Fibroblast of lung (primary cell): ENCODE data around the gene ITIH1. TPM values are rescaled to one million over a fixed set of nuclear protein-coding genes. Genes with fewer than 3 reads are reported as not detected.

ENCODE experiments used
- DNase-seq, 2 donors: peaks; one replicate each; pipeline versions ENCODE4 v3.0.0 to v3.0.0-alpha.2; 2010; ENCODE audit warnings: low read depth in 2 of 2
- H2AFZ ChIP-seq: 2 replicates; pipeline ENCODE4 v1.5.1; 2012; ENCODE audit warnings: low read length, control low read depth, inconsistent platforms
- H3K27ac ChIP-seq: 2 replicates; pipeline ENCODE4 v1.5.1; 2011; ENCODE audit warnings: low read length, control low read depth; ENCODE audit not compliant: insufficient read depth
- H3K27me3 ChIP-seq: 2 replicates; pipeline ENCODE4 v1.5.1; 2011; ENCODE audit warnings: mild to moderate bottlenecking, low read length; ENCODE audit not compliant: control insufficient read depth, insufficient read depth
- H3K36me3 ChIP-seq: 2 replicates; pipeline ENCODE4 v1.5.1; 2011; ENCODE audit warnings: low read length; ENCODE audit not compliant: control insufficient read depth, insufficient read depth
- H3K4me1 ChIP-seq: 2 replicates; pipeline ENCODE4 v1.5.1; 2011; ENCODE audit warnings: low read length; ENCODE audit not compliant: control insufficient read depth, insufficient read depth; ENCODE audit errors: extremely low read depth
- H3K4me2 ChIP-seq: 2 replicates; pipeline ENCODE4 v1.5.1; 2011; ENCODE audit warnings: low read length, control low read depth; ENCODE audit not compliant: insufficient read depth; ENCODE audit errors: extremely low read depth
- H3K4me3 ChIP-seq, 4 experiments: fragments of 200-600 bp in 1 of 4; sonication (generic) in 1 of 4; replicated peaks in 1 of 4; 2 replicates each; pipeline ENCODE4 v1.5.1; 2011 to 2016; ENCODE audit warnings: low read length in 4 of 4, low read depth in 3 of 4, mild to moderate bottlenecking in 3 of 4, control low read depth in 2 of 4, inconsistent platforms in 1 of 4, mixed read lengths in 1 of 4; ENCODE audit not compliant: insufficient read depth in 1 of 4; ENCODE audit errors: control extremely low read depth in 1 of 4
- H3K79me2 ChIP-seq: 2 replicates; pipeline ENCODE4 v1.5.1; 2012; ENCODE audit warnings: mild to moderate bottlenecking, low read length, inconsistent platforms; ENCODE audit not compliant: control insufficient read depth, insufficient read depth
- H3K9ac ChIP-seq: 2 replicates; pipeline ENCODE4 v1.5.1; 2011; ENCODE audit warnings: mild to moderate bottlenecking, low read length, control low read depth; ENCODE audit not compliant: insufficient read depth
- H3K9me3 ChIP-seq: 2 replicates; pipeline ENCODE4 v1.5.1; 2012; ENCODE audit warnings: low read depth, low read length; ENCODE audit not compliant: control insufficient read depth, insufficient read depth
- H4K20me1 ChIP-seq: 2 replicates; pipeline ENCODE4 v1.5.1; 2011; ENCODE audit warnings: low read length; ENCODE audit not compliant: control insufficient read depth, insufficient read depth; ENCODE audit errors: extremely low read depth
- CTCF ChIP-seq, 2 donors: IDR thresholded peaks in 1 of 2; conservative IDR thresholded peaks in 1 of 2; 1 replicate in 1 of 2; 2 replicates in 1 of 2; pipeline ENCODE4 v1.5.1; 2011 to 2012; ENCODE audit warnings: low read length in 2 of 2, control low read depth in 1 of 2, inconsistent platforms in 1 of 2, low read depth in 1 of 2, mild to moderate bottlenecking in 1 of 2
- EZH2 ChIP-seq: IDR thresholded peaks from 2 replicates; pipeline ENCODE4 v1.5.1; 2012; ENCODE audit warnings: low read length, control low read depth, mild to moderate bottlenecking; ENCODE audit errors: missing control alignments
- polyA plus RNA-seq, 2 donors: library from polyadenylated mRNA; depleted of rRNA in 1 of 2; stranded (reverse) in 1 of 2; unstranded in 1 of 2; fragments of >200 nt; gene quantifications; 2 replicates each; pipeline ENCODE4 v1.2.1, GENCODE V29; 2011 to 2012; ENCODE audit warnings: missing spikeins in 1 of 2
- total RNA-seq: library from RNA; depleted of rRNA; stranded (reverse); fragments of >200 nt; gene quantifications from 2 replicates; pipeline ENCODE4 v1.2.1, GENCODE V29; 2014

Gene ITIH1
- total and polyA plus RNA-seq, 2 donors (not counting 1 experiment from before 2014, with no cell fraction given): not detected

GRCh38 chr3:52820736-52821135, 43.3 kb downstream of the ITIH1 start:
- H3K36me3 ChIP-seq: no peaks in the 10 kb centered on the region
- no peak overlapping the region for H2AFZ ChIP-seq
- H4K20me1 ChIP-seq: no peaks in the 10 kb centered on the region
- no peak for DNase-seq
- H3K4me2 ChIP-seq: no peak overlapping the region
- no peak overlapping the region for H3K9ac ChIP-seq
- no peak overlapping the region for H3K4me3 ChIP-seq
- H3K27ac ChIP-seq: no peak overlapping the region
- no peaks in the 10 kb centered on the region for H3K9me3 ChIP-seq
- H3K27me3 ChIP-seq: peaks cover 2% of the 10 kb centered on the region
- H3K79me2 ChIP-seq: no peaks in the 10 kb centered on the region
- peak; percentile 48 to 64 for TF ChIP-seq CTCF (conservative IDR thresholded peaks at IDR 0.05 in 1 of 2, IDR thresholded peaks at IDR 0.05 in 1 of 2; ENCODE audit: low read depth in 1 of 2, low read length in 2 of 2)
- TF ChIP-seq EZH2: no peak
- no peaks in the 10 kb centered on the region for H3K4me1 ChIP-seq

- Histone ChIP-seq H4K20me1 (no peaks in the 10 kb centered on the region), H3K4me1 (no peaks in the 10 kb centered on the region), H3K27me3 (no peaks in the 10 kb centered on the region), H3K27ac (no peak overlapping the region), H3K9me3 (no peaks in the 10 kb centered on the region), H3K4me3 (no peak overlapping the region), H2AFZ (no peak overlapping the region), H3K9ac (no peak overlapping the region), H3K79me2 (no peaks in the 10 kb centered on the region), H3K36me3 (no peaks in the 10 kb centered on the region), H3K4me2 (no peak overlapping the region)
- DNase-seq: no peak
- TF ChIP-seq EZH2 (no peak), CTCF (conservative IDR thresholded peaks at IDR 0.05 in 1 of 2, IDR thresholded peaks at IDR 0.05 in 1 of 2; ENCODE audit: low read depth in 1 of 2, low read length in 2 of 2) (no peak)
Observed at GRCh38 chr3:52822363-52822762, 45.0 kb downstream of the ITIH1 start.

GRCh38 chr3:52824037-52824436, 46.6 kb downstream of the ITIH1 start:
- H3K79me2 ChIP-seq: no peaks in the 10 kb centered on the region
- no peaks in the 10 kb centered on the region for H4K20me1 ChIP-seq
- TF ChIP-seq CTCF (conservative IDR thresholded peaks at IDR 0.05 in 1 of 2, IDR thresholded peaks at IDR 0.05 in 1 of 2; ENCODE audit: low read depth in 1 of 2, low read length in 2 of 2) (no peak), EZH2 (no peak)
- no peaks in the 10 kb centered on the region for H3K9me3 ChIP-seq
- no peak overlapping the region for H2AFZ ChIP-seq
- no peaks in the 10 kb centered on the region for H3K36me3 ChIP-seq
- no peaks in the 10 kb centered on the region for H3K27me3 ChIP-seq
- H3K27ac ChIP-seq: no peak overlapping the region
- H3K4me1 ChIP-seq: no peaks in the 10 kb centered on the region
- no peak overlapping the region for H3K9ac ChIP-seq
- DNase-seq: no peak
- no peak overlapping the region for H3K4me2 ChIP-seq
- H3K4me3 ChIP-seq: no peak overlapping the region
